Measurements from ENCODE around the gene KCNH2. TPM values are rescaled to one million over a fixed set of nuclear protein-coding genes. Genes with fewer than 3 reads are reported as not detected.

KCNH2 gene
- total RNA-seq, 1 donor from 2014 or later, result 3.6 TPM

DNA sequence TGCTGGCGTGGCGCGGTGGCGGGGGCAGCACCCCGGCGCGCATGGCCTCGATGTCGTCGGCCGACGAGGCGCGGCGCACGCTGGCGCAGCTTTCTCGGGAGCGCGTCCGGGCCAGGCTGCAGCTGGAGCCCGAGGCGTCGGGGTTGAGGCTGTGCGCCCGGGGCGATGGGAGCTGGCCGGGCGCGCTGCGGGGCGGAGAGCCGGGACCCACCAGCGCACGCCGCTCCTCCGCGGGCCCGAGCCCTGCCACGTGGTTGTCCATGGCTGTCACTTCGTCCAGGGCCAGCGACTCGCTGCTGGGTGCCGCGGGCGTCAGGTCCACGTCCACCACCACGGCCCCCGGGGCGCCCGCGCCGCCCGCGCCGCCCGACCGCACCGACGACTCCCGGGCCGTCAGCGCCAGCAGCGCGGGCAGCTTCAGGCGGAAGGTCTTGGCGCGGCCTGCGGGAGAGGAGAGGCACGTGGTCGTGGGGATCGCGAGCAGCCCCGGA lies 20.0 kb downstream of the KCNH2 start:
- no peaks in the 10 kb centered on the region for H3K36me3 ChIP-seq
- H3K9me3 ChIP-seq, result no peaks in the 10 kb centered on the region
- DNase-seq (no peak), ATAC-seq (no peak)
- TF ChIP-seq, protein P1, sequence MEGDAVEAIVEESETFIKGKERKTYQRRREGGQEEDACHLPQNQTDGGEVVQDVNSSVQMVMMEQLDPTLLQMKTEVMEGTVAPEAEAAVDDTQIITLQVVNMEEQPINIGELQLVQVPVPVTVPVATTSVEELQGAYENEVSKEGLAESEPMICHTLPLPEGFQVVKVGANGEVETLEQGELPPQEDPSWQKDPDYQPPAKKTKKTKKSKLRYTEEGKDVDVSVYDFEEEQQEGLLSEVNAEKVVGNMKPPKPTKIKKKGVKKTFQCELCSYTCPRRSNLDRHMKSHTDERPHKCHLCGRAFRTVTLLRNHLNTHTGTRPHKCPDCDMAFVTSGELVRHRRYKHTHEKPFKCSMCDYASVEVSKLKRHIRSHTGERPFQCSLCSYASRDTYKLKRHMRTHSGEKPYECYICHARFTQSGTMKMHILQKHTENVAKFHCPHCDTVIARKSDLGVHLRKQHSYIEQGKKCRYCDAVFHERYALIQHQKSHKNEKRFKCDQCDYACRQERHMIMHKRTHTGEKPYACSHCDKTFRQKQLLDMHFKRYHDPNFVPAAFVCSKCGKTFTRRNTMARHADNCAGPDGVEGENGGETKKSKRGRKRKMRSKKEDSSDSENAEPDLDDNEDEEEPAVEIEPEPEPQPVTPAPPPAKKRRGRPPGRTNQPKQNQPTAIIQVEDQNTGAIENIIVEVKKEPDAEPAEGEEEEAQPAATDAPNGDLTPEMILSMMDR (IDR thresholded peaks at IDR 0.05), result no peak
- H3K4me1 ChIP-seq, result peaks cover 13% of the 10 kb centered on the region
- no peak overlapping the region for H3K27ac ChIP-seq
- H3K27me3 ChIP-seq, result peaks cover 39% of the 10 kb centered on the region
- no peak overlapping the region for H3K4me3 ChIP-seq
- intact Hi-C loops (cut with DNase I), result no loop called here

DNA sequence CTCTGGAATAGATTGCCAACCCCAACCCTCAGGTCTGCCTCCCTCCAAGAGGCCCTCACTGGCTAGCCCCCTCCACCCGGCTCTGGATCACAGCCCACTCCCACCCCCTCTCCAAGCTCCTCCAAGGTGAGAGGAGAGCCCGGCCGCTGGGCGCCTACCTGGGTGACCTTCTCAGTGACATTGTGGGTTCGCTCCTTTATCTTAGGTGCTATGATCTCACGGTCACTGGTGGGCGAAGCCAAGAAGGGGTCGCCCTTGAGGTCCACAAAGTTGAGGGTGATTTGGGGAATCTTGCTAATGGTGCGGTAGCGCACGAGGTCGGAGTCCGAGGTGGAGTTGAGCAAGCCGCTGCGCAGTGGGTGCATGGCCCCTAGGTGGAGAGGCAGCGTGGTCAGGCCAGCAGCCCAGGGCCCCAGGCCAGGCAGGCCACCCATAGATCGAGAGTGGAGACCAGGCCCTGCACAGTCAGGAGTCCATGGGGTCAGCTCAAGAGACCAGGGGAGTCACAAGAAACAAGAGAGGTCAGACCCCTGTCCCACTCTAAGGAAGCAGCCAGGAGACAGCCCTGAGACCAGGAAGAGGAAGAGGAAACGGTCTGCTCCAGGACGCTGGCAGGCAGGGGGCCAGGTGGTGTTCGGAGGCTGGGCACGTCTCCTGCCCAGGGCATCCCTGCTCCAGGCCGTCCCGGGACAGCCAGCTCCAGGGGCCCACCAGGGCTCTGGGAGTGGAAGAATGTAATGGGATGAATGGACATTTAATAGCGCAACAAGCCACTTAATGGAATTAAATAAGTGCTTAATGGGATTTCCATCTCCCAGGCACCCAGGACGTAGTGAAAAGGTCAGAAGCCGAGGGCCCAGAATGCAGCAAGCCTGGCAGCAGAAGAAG lies 20.7 kb downstream of the KCNH2 start:
- H3K36me3 ChIP-seq, result no peaks in the 10 kb centered on the region
- ATAC-seq, result no peak
- no peak for DNase-seq
- peaks cover 39% of the 10 kb centered on the region for H3K27me3 ChIP-seq
- H3K27ac ChIP-seq, result no peak overlapping the region
- peaks cover 7% of the 10 kb centered on the region for H3K4me1 ChIP-seq
- TF ChIP-seq, protein P1 (IDR thresholded peaks at IDR 0.05), result no peak
- no peak overlapping the region for H3K4me3 ChIP-seq
- intact Hi-C loops (cut with DNase I), result no loop called here
- H3K9me3 ChIP-seq, result no peaks in the 10 kb centered on the region

DNA sequence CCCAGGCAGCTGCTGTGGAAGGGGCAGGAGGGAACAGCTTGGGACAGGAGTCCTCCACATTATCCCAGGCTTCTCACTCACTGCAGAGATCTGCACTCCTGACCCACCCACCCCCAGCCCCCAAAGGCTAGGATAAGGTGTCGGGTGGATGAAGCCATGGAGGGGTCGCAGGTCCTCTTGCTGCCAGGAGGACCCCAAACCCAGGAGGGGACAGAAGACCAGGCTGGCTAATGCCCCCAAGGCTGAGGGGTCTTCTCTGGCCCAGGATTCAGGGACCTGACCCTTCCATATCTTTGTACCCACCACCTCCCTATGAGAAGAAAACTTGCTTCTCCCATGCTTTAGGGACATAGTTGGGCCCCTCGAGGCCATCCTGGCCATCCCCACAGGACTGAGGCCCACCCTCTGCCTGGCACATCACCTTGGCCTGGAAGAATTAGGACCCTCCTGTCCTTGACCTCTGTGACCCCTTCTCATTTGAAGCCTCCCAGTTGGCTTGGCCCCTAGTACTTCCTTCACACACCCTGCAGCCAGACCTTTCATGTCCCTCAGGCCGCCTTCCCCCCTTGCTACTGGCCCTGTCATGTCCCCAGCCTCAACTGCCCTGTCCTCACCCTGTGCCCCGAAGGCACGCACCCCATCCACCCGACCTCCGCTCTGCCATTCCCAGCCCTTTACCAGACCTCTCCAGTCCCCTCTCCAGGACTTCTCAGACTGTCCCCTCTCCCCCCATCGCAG lies 21.6 kb downstream of the KCNH2 start:
- H3K4me1 ChIP-seq, result peaks cover 7% of the 10 kb centered on the region
- TF ChIP-seq, protein P1 (IDR thresholded peaks at IDR 0.05), result no peak
- no peak overlapping the region for H3K27ac ChIP-seq
- ATAC-seq (no peak), DNase-seq (no peak)
- H3K4me3 ChIP-seq, result no peak overlapping the region
- peaks cover 39% of the 10 kb centered on the region for H3K27me3 ChIP-seq
- no peaks in the 10 kb centered on the region for H3K36me3 ChIP-seq
- intact Hi-C loops (cut with DNase I), result no loop called here
- H3K9me3 ChIP-seq, result no peaks in the 10 kb centered on the region

DNA sequence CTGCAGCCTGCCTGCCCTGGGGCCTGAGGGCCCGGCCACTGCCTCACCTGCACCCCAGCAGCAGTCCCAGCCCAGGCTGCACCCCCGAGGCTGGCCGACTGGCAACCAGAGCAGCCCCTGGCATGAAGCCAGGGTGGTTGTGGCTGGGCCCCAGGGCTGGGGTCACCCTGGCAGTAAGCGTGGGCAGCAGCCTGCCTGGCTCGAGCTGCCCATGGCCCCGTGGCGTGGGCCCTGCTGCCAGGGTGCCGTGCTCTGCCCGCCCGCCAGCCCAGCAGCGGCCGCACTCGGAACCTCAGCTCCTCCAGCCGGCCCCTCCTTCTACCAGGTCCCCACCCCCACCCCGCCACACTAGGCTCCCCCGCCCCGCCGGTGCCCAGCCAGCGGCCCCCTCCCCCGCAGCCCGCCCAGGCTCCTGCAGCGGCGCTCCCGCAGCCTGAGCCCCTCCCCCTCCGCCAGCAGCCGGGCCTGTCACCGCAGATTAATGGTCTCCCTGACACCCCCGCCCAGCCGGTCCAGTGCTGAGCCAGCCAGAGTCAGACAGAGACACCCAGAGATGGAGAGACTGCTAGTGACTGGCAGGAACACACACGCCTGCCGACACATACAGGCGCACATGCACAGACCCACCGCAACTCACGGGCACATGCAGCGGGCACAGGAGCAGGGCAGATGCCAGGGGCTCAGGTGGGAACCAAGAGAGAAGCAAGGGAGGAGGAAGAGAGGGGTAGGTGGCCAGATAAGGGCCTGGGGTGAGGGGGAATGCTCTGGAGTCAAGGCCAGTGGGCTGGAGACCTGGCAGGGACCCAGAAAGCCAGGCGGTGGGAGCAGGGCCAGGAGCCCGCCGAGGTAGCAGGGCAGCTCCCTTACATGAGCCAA lies 22.4 kb downstream of the KCNH2 start:
- H3K36me3 ChIP-seq, result no peaks in the 10 kb centered on the region
- H3K4me3 ChIP-seq, result no peak overlapping the region
- intact Hi-C loops (cut with DNase I), result no loop called here
- ATAC-seq (no peak), DNase-seq (no peak)
- H3K4me1 ChIP-seq, result peaks cover 7% of the 10 kb centered on the region
- H3K27me3 ChIP-seq, result peaks cover 39% of the 10 kb centered on the region
- H3K27ac ChIP-seq, result no peak overlapping the region
- no peaks in the 10 kb centered on the region for H3K9me3 ChIP-seq
- TF ChIP-seq, protein P1 (IDR thresholded peaks at IDR 0.05), result no peak

DNA sequence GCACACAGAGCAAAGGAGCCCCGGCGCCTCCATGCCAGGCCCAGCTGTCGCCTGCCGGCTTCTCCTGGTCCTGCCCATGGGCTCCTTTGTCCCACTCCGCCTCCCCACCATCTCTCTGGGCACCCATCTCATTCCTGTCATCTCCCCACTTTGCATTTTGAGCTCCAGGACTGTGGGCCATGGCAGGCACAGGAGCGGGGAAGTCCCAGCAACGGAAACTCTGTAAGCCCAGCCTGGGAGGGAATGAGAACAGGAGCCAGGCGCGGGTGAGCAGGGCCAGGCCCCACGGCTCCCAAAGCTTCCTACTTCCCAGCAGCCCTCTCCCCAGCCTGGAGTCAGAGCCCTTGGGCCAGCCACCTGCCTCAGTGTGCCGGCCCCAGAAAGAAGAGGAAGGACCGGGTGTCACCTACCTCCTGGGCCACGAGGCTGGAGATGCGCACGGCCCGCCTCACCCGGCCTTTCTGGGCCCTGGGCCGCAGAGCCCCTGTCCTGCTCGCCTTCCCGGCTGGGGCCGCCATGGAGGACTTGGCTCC lies 23.1 kb downstream of the KCNH2 start:
- no peak for ATAC-seq
- peaks cover 7% of the 10 kb centered on the region for H3K4me1 ChIP-seq
- no peak overlapping the region for H3K27ac ChIP-seq
- TF ChIP-seq, protein P1 (IDR thresholded peaks at IDR 0.05), result no peak
- no peak overlapping the region for H3K4me3 ChIP-seq
- peaks cover 35% of the 10 kb centered on the region for H3K27me3 ChIP-seq
- H3K36me3 ChIP-seq, result no peaks in the 10 kb centered on the region
- intact Hi-C loops (cut with DNase I), result no loop called here
- no peaks in the 10 kb centered on the region for H3K9me3 ChIP-seq
- no peak for DNase-seq

Measured in upper lobe of right lung (tissue), 1 donor.